PFSK-1 (cell line): ENCODE data around the gene ANKRD40.

Experiments
- FOXP2 ChIP-seq: optimal IDR thresholded peaks from 2 replicates; pipeline ENCODE3; 2011; ENCODE audit warnings: borderline replicate concordance, control low read depth, inconsistent platforms; ENCODE audit not compliant: insufficient read depth; ENCODE audit errors: extremely low read length, extremely low read depth
- POLR2AphosphoS5 ChIP-seq: IDR thresholded peaks from 2 replicates; pipeline ENCODE4 v1.6.1; 2012; ENCODE audit warnings: low read depth, mild to moderate bottlenecking, control low read depth, low read length, moderate library complexity
- REST ChIP-seq, 2 experiments: IDR thresholded peaks; 2 replicates each; pipeline versions ENCODE4 v1.6.1 to v1.8.0; 2011 to 2012; ENCODE audit warnings: low read depth in 2 of 2, low read length in 2 of 2, control low read depth in 1 of 2, inconsistent platforms in 1 of 2, mild to moderate bottlenecking in 1 of 2, moderate library complexity in 1 of 2; ENCODE audit not compliant: insufficient read depth in 1 of 2
- SIN3A ChIP-seq: IDR thresholded peaks from 2 replicates; pipeline ENCODE4 v1.6.1; 2012; ENCODE audit warnings: mild to moderate bottlenecking, low read length, moderate library complexity, borderline replicate concordance; ENCODE audit not compliant: insufficient read depth
- TAF1 ChIP-seq: IDR thresholded peaks from 2 replicates; pipeline ENCODE4 v1.6.1; 2012; ENCODE audit warnings: low read length, control low read depth, borderline replicate concordance; ENCODE audit not compliant: insufficient read depth

ANKRD40 gene

GRCh38 chr17:50682441-50682840 lies 25.3 kb downstream of the ANKRD40 start:
- TF ChIP-seq FOXP2: no peak
- TF ChIP-seq SIN3A: no peak
- TF ChIP-seq POLR2AphosphoS5: no peak
- no peak for TF ChIP-seq TAF1
- no peak for TF ChIP-seq REST (IDR thresholded peaks at IDR 0.05; ENCODE audit: insufficient read depth in 1 of 2, low read depth in 2 of 2, low read length in 2 of 2)

DNA sequence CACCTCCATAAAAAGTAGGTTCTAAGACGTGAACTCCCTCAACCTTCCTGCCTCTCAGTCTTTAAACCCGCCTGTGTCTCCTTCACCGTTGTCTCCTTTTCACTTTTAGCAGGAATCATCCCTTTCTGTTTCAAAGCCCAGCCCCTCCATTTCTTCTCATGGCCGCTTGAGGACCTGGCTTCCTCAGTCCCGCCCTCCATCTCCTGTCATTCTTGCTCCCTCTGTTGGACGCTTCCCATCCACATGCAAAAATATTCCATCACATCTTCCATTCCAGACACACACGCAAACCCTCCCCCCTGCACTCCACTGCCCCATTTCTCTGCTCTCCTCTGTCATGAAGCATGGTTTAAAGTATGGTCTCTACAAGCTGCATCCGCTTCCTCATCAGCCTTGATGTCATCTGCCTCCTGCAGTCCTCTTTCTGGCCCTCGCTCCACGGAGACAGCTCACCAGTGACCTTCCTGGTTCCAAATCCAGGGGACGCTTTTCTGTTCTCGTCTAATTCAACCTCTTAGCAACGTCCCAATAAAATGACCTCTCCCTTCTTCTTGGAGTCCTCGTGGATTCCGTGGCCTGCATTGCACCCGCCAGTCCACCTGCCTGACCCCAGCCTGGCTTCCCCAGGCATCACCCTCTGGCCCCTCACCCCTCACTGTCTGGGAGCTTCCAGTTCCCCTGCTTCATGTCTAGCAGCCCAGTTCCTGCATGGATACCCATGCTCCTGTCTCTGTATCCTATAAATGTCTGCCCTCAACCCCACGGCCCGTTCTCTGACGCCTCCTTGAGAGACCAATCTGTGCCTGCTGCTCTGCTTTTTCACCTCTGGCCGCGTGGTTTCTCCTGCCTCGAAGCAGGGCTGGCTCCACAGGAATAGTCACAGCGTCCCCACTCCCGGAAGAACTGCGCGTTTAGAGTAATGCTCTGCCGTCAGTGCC lies 26.2 kb downstream of the ANKRD40 start:
- TF ChIP-seq FOXP2 (peak; percentile 25), SIN3A (no peak)

- TF ChIP-seq TAF1: no peak
- TF ChIP-seq POLR2AphosphoS5: no peak
- TF ChIP-seq FOXP2: no peak
- no peak for TF ChIP-seq REST (IDR thresholded peaks at IDR 0.05; ENCODE audit: insufficient read depth in 1 of 2, low read depth in 2 of 2, low read length in 2 of 2)
- TF ChIP-seq SIN3A: no peak
Observed at GRCh38 chr17:50680126-50680525, 27.6 kb downstream of the ANKRD40 start.

DNA sequence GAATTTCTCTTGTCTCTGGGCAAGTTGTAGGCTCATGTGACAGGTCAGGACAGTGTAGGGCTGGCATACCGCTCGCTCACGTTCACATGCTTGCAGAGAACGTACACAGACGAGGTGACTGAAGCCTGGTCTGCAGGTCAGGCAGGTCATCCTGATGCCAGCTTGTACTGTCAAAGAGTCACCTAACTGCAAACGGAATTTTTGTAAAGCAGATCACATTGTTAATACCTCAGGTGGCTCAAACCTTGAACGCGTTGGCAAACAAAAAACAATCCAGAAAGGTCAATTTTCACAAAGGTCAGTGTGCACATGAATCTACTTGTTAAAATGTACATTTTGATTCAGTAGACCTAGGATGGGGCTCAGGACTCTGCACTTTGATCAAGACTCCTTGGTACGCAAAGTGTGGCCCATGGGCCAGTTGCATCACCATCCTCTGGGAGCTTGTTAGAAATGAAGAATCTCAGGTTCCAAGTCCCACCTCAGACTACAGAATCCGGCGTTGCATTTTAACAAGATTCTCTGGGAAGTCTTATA lies 28.6 kb downstream of the ANKRD40 start:
- no peak for TF ChIP-seq TAF1
- no peak for TF ChIP-seq POLR2AphosphoS5
- TF ChIP-seq FOXP2: no peak
- no peak for TF ChIP-seq SIN3A
- TF ChIP-seq REST (IDR thresholded peaks at IDR 0.05; ENCODE audit: insufficient read depth in 1 of 2, low read depth in 2 of 2, low read length in 2 of 2): no peak

GRCh38 chr17:50677851-50678375 lies 29.8 kb downstream of the ANKRD40 start:
- TF ChIP-seq POLR2AphosphoS5: no peak
- TF ChIP-seq FOXP2: no peak
- no peak for TF ChIP-seq TAF1
- no peak for TF ChIP-seq SIN3A
- no peak for TF ChIP-seq REST (IDR thresholded peaks at IDR 0.05; ENCODE audit: insufficient read depth in 1 of 2, low read depth in 2 of 2, low read length in 2 of 2)
